Heart right ventricle (tissue), 16 donors: ENCODE results near the gene MTREX. TPM values are rescaled to one million over a fixed set of nuclear protein-coding genes. Genes with fewer than 3 reads are reported as not detected.

Experiments
- ATAC-seq, 8 donors: fragments of 200-7000 bp; cut with Tn5 transposase; one replicate each; pipeline ENCODE4 v1.9.1; 2020; ENCODE audit warnings: mild to moderate bottlenecking in 8 of 8, moderate library complexity in 8 of 8, moderate number of reproducible peaks in 1 of 8
- DNase-seq, 2 donors: peaks; one replicate each; pipeline ENCODE4 v3.0.0-alpha.2; 2020
- H3K27ac ChIP-seq, 10 donors: fragments of 200-600 bp; sonication (generic) in 2 of 10; one replicate each; pipeline versions ENCODE4 v1.5.0 to v1.8.0; 2020 to 2022; ENCODE audit warnings: mild to moderate bottlenecking in 3 of 10
- H3K27me3 ChIP-seq, 7 donors: fragments of 200-600 bp; one replicate each; pipeline ENCODE4 v1.8.0; 2021 to 2022; ENCODE audit warnings: mild to moderate bottlenecking in 2 of 7
- H3K36me3 ChIP-seq, 9 donors: fragments of 200-600 bp; sonication (generic) in 1 of 9; one replicate each; pipeline versions ENCODE4 v1.5.0 to v1.8.0; 2020 to 2022; ENCODE audit warnings: mild to moderate bottlenecking in 2 of 9
- H3K4me1 ChIP-seq, 9 donors: fragments of 200-600 bp; sonication (generic) in 1 of 9; one replicate each; pipeline versions ENCODE4 v1.5.0 to v1.8.0; 2020 to 2022; ENCODE audit warnings: mild to moderate bottlenecking in 4 of 9
- H3K4me3 ChIP-seq, 10 donors: fragments of 200-600 bp; sonication (generic) in 2 of 10; one replicate each; pipeline versions ENCODE4 v1.5.0 to v1.8.0; 2020 to 2022; ENCODE audit warnings: mild to moderate bottlenecking in 7 of 10, moderate library complexity in 2 of 10
- H3K9me3 ChIP-seq, 11 donors: fragments of 200-600 bp in 10 of 11; sonication (generic) in 2 of 11; one replicate each; pipeline versions ENCODE4 v1.5.0 to v1.8.0; 2013 to 2022; ENCODE audit warnings: mild to moderate bottlenecking in 2 of 11, control low read depth in 1 of 11, moderate library complexity in 1 of 11
- CTCF ChIP-seq, 9 donors: fragments of 200-600 bp; sonication (generic) in 2 of 9; IDR thresholded peaks; one replicate each; pipeline versions ENCODE4 v1.5.0 to v1.8.0; 2021 to 2022; ENCODE audit warnings: antibody characterized with exemption in 9 of 9, mild to moderate bottlenecking in 5 of 9, moderate library complexity in 1 of 9
- WGBS, 2 donors: extraction: QIAGEN DNeasy Blood & Tissue Kit; methylation state at CpG; one replicate each; pipeline ENCODE4 v1.1.7; 2013; ENCODE audit warnings: inconsistent platforms in 1 of 2; 5-methylcytosine and 5-hydroxymethylcytosine counted together
- intact Hi-C, 10 donors: fragments of 100-400 bp; cut with DNase I; formaldehyde crosslinking; loops; one replicate each; pipeline versions ENCODE4 v1.11.1 to v1.14.2; 2022
- polyA plus RNA-seq, 2 donors: library from polyadenylated mRNA; stranded (reverse); fragments of 200-250 nt; gene quantifications; one replicate each; pipeline ENCODE4 v1.2.3, GENCODE V29; 2013
- total RNA-seq, 10 donors: library from RNA; stranded (reverse); fragmentation: NEBNext Ultra II Directional in 3 of 10; extraction: Animal tissue kit (Norgen Biotek cat#: 25700) in 3 of 10; gene quantifications; one replicate each; pipeline versions ENCODE4 v1.2.1 to v1.2.4, GENCODE V29; 2021 to 2023
- donor health status: Arrhythmogenic right ventricular cardiomyopathy.
- donor health status: ischemic (EF 13 %, LVEDD 7.1; RV severe dilation, severe dysfunction).
- donor health status: healthy with polysubstance abuse.
- donor health status: DM: no; HTN: yes; CAD: no.
- donor health status: DM: no; HTN: no; CAD: no.
- donor health status: ischemic (EF 25% LVEDD 6.9; RV normal size, moderate dysfunction).
- donor health status: ischemic (EF 25% LVEDD 5.7; RV mildly dilated, moderate dysfunction).
- donor health status: healthy.
- donor health status: DM: yes; HTN: yes; CAD: no.
- donor health status: Ischemic cardiomyopathy.
- donor health status: ischemic (EF 35%, LVEDD 5.7; RV mildly dilated, moderate dysfunction).
- donor health status: nonischemic (EF 11% LVEDD 7.7; RV severe dilation, severe dysfunction).
- donor health status: DM: yes; HTN: yes; CAD: no.
- donor health status: PGD.
- donor health status: ischemic (EF 29% LVEDD 5.4; RV normal size, mild dysfunction).
- donor health status: nonischemic (EF 23%, LVEDD 6.1; RV moderate dilation, normal function).

The MTREX gene
- total and polyA plus RNA-seq, 12 donors = 17.9 to 69.9 (median 62.1) TPM

DNA sequence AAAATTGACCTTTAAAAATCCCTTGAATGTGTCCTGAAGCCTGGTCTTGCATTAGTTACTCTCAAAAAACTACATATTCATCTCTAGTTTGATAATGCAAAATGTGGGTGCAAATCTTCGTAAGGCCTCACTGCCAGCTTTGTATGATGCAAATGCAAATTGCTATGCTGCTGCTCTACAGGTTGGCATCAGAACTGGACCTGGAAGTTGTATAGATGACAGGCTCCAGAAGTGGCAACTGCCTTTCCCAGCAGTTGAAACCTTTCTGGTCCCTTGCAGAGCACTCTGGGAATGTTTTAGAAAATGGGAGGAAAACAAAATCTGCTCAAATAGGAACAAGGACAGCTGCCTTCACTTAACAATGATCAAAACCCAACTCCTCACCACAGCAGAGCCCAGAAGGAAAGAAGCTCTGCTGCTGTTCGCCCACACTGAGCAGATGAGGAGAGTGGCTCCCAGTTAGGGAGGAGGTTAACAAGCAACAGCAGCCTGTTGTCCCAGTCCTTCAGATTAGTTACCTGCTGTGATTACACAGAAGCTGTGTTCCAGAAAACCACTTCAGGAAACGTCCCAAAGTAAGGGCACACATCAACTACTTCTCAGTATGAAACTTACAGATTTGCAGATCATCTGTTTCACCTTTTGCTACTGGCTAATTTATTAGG lies 133.4 kb downstream of the MTREX start:
- intact Hi-C loops = no loop called here
- peak in 3 of 8 donors; percentile 43 to 50 (median 47) for ATAC-seq

GRCh38 chr5:55441954-55442353 lies 134.2 kb downstream of the MTREX start:
- no peak for ATAC-seq
- 96 to 100% methylated on average over 1 of the region's 1 CpG for WGBS, 2 donors
- peaks cover 21 to 88% (median 54%) of the 10 kb centered on the region in 9 donors for H3K4me1 ChIP-seq

More for the DNA sequence above, 133.4 kb downstream of the MTREX start:
- Histone ChIP-seq H3K4me1 (peaks cover 21 to 86% (median 54%) of the 10 kb centered on the region in 9 donors), H3K27me3 (no peaks in the 10 kb centered on the region), H3K9me3 (peaks cover 0 to 4% (median 0%) of the 10 kb centered on the region in 11 donors), H3K27ac (peak overlapping the region in 9 of 10 donors; percentile 37 to 90 (median 80)), H3K36me3 (peaks cover 0 to 36% (median 4%) of the 10 kb centered on the region in 9 donors), H3K4me3 (no peak overlapping the region)
- TF ChIP-seq CTCF (IDR thresholded peaks at IDR 0.05) = no peak
- DNase-seq = no peak
- 57 to 66% methylated on average over 3 of the region's 3 CpGs for whole genome bisulfite sequencing, 2 donors

DNA sequence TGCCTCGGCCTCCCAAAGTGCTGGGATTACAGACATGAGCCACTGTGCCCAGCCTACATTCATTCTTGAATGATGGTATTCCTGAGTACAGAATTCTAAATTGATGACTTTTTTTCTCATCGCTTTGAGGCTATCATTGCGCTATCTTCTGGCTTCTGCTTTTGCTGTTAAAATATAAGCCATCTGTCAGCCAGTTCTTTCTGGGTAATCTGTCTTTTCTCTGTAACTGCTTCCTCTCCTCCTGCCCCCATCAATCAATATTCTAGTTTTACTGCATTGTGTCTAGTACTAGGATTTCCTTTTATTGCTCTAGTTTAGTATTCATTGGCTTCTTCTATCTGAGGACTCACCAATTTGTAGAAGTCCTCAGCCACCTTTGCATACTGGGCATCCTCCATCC lies 138.0 kb downstream of the MTREX start:
- DNase-seq (no peak), ATAC-seq (no peak)
- Histone ChIP-seq H3K9me3 (no peaks in the 10 kb centered on the region), H3K4me1 (peaks cover 5 to 83% (median 46%) of the 10 kb centered on the region in 9 donors), H3K36me3 (peaks cover 0 to 21% (median 4%) of the 10 kb centered on the region in 9 donors), H3K27me3 (no peaks in the 10 kb centered on the region), H3K4me3 (no peak overlapping the region), H3K27ac (peak overlapping the region in 2 of 10 donors; percentile 71 to 75)
- 87 to 94% methylated on average over 3 of the region's 3 CpGs for WGBS, 2 donors
- TF ChIP-seq CTCF (IDR thresholded peaks at IDR 0.05) = no peak
- intact Hi-C loops = no loop called here

More at GRCh38 chr5:55441954-55442353, 134.2 kb downstream of the MTREX start:
- H3K4me3 ChIP-seq = no peak overlapping the region
- no peak for DNase-seq
- no peak for TF ChIP-seq CTCF (IDR thresholded peaks at IDR 0.05)
- peak overlapping the region in 9 of 10 donors; percentile 37 to 90 (median 80) for H3K27ac ChIP-seq
- peaks cover 0 to 29% (median 4%) of the 10 kb centered on the region in 9 donors for H3K36me3 ChIP-seq
- no peaks in the 10 kb centered on the region for H3K9me3 ChIP-seq
- H3K27me3 ChIP-seq = no peaks in the 10 kb centered on the region
- intact Hi-C loops = no loop called here

- peak in 6 of 8 donors; percentile 29 to 73 (median 47) for ATAC-seq
- no peaks in the 10 kb centered on the region for H3K27me3 ChIP-seq
- H3K27ac ChIP-seq = peak overlapping the region; percentile 3 to 75 (median 58)
- TF ChIP-seq CTCF (IDR thresholded peaks at IDR 0.05) = no peak
- H3K9me3 ChIP-seq = no peaks in the 10 kb centered on the region
- intact Hi-C loops = no loop called here
- H3K4me3 ChIP-seq = no peak overlapping the region
- H3K36me3 ChIP-seq = peaks cover 0 to 14% (median 0%) of the 10 kb centered on the region in 9 donors
- DNase-seq = no peak
- WGBS, 2 donors = 32 to 49% methylated on average over 8 of the region's 8 CpGs
- peaks cover 3 to 73% (median 38%) of the 10 kb centered on the region in 9 donors for H3K4me1 ChIP-seq
Measured at GRCh38 chr5:55446640-55447351, 139.0 kb downstream of the MTREX start.
